ENCODE results near the gene DHX8.

Gene DHX8

GRCh38 chr17:43530288-43531081 lies 46.7 kb downstream of the DHX8 start:
- in situ Hi-C loops (cut with MboI; ENCODE audit: low sequenced_read_pairs, unreplicated experiment): no loop called here
- no peak for TF ChIP-seq CTCF (IDR thresholded peaks at IDR 0.05; ENCODE audit: borderline replicate concordance, control extremely low read depth, extremely low read depth, insufficient read depth, missing control alignments)
- no peak for DNase-seq (ENCODE audit: low spot score)

- in situ Hi-C loops (cut with MboI; ENCODE audit: low sequenced_read_pairs, unreplicated experiment): no loop called here
- no peak for TF ChIP-seq CTCF (IDR thresholded peaks at IDR 0.05; ENCODE audit: borderline replicate concordance, control extremely low read depth, extremely low read depth, insufficient read depth, missing control alignments)
- DNase-seq (ENCODE audit: low spot score): no peak
Measured at GRCh38 chr17:43531082-43531378, 47.3 kb downstream of the DHX8 start.

- in situ Hi-C loops (cut with MboI; ENCODE audit: low sequenced_read_pairs, unreplicated experiment): no loop called here
Measured at GRCh38 chr17:43531955-43532354, 48.2 kb downstream of the DHX8 start.

GRCh38 chr17:43532581-43532980 lies 48.8 kb downstream of the DHX8 start:
- TF ChIP-seq CTCF (IDR thresholded peaks at IDR 0.05; ENCODE audit: borderline replicate concordance, control extremely low read depth, extremely low read depth, insufficient read depth, missing control alignments): no peak
- in situ Hi-C loops (cut with MboI; ENCODE audit: low sequenced_read_pairs, unreplicated experiment): no loop called here
- no peak for DNase-seq (ENCODE audit: low spot score)

More at GRCh38 chr17:43531955-43532354, 48.2 kb downstream of the DHX8 start:
- TF ChIP-seq CTCF (IDR thresholded peaks at IDR 0.05; ENCODE audit: borderline replicate concordance, control extremely low read depth, extremely low read depth, insufficient read depth, missing control alignments): no peak
- DNase-seq (ENCODE audit: low spot score): no peak

GRCh38 chr17:43533699-43534098 lies 49.9 kb downstream of the DHX8 start:
- DNase-seq (ENCODE audit: low spot score): no peak
- TF ChIP-seq CTCF (IDR thresholded peaks at IDR 0.05; ENCODE audit: borderline replicate concordance, control extremely low read depth, extremely low read depth, insufficient read depth, missing control alignments): no peak
- in situ Hi-C loops (cut with MboI; ENCODE audit: low sequenced_read_pairs, unreplicated experiment): no loop called here

- no peak for DNase-seq (ENCODE audit: low spot score)
- in situ Hi-C loops (cut with MboI; ENCODE audit: low sequenced_read_pairs, unreplicated experiment): no loop called here
- no peak for TF ChIP-seq CTCF (IDR thresholded peaks at IDR 0.05; ENCODE audit: borderline replicate concordance, control extremely low read depth, extremely low read depth, insufficient read depth, missing control alignments)
Measured at GRCh38 chr17:43534909-43535308, 51.1 kb downstream of the DHX8 start.
